GDM1 (cell line): ENCODE data around the gene COL4A2.
"Not testable (repeated sequence)": the region's sequence is repeated elsewhere in the genome, so short reads cannot be mapped to it uniquely, and the experiment has no call there.

Experiments used
- DNase-seq: peaks from one replicate; lab custom pipeline; 2025; lab: John Stamatoyannopoulos, UW

Gene COL4A2

GRCh38 chr13:110379905-110380341 lies 72.8 kb downstream of the COL4A2 start:
- no peak for DNase-seq

GRCh38 chr13:110380359-110381028 lies 73.4 kb downstream of the COL4A2 start:
- no peak for DNase-seq

- DNase-seq: no peak
These were observed 73.9 kb downstream of the COL4A2 start for GRCh38 chr13:110381029-110381360.

- DNase-seq: no peak
These were observed 75.1 kb downstream of the COL4A2 start for GRCh38 chr13:110382229-110382628.

- DNase-seq: no peak
These were observed 75.7 kb downstream of the COL4A2 start for GRCh38 chr13:110382830-110383229.

GRCh38 chr13:110387451-110388107 lies 80.5 kb downstream of the COL4A2 start:
- DNase-seq: no peak

GRCh38 chr13:110388108-110388943 lies 81.2 kb downstream of the COL4A2 start:
- no peak for DNase-seq

- DNase-seq: no peak
These were observed 83.5 kb downstream of the COL4A2 start for GRCh38 chr13:110390567-110390966.

- no peak for DNase-seq
These were observed 84.2 kb downstream of the COL4A2 start for GRCh38 chr13:110391273-110391672.

- no peak for DNase-seq
These were observed 85.6 kb downstream of the COL4A2 start for GRCh38 chr13:110392510-110393240.

- DNase-seq: no peak
These were observed 86.7 kb downstream of the COL4A2 start for GRCh38 chr13:110393761-110394160.

GRCh38 chr13:110394371-110394841 lies 87.3 kb downstream of the COL4A2 start:
- DNase-seq: no peak

- DNase-seq: not testable (repeated sequence)
These were observed 88.5 kb downstream of the COL4A2 start for GRCh38 chr13:110395616-110396015.

- no peak for DNase-seq
These were observed 89.4 kb downstream of the COL4A2 start for GRCh38 chr13:110396476-110396875.

GRCh38 chr13:110396913-110397381 lies 89.9 kb downstream of the COL4A2 start:
- no peak for DNase-seq

GRCh38 chr13:110397436-110398115 lies 90.5 kb downstream of the COL4A2 start:
- DNase-seq: no peak

GRCh38 chr13:110398564-110399507 lies 91.8 kb downstream of the COL4A2 start:
- no peak for DNase-seq

GRCh38 chr13:110399801-110400200 lies 92.7 kb downstream of the COL4A2 start:
- DNase-seq: no peak

- no peak for DNase-seq
These were observed 93.9 kb downstream of the COL4A2 start for GRCh38 chr13:110400786-110401533.
